ENCODE data around the gene BCAP29. TPM values are rescaled to one million over a fixed set of nuclear protein-coding genes. Genes with fewer than 3 reads are reported as not detected.
A peak's percentile ranks its signal among the peaks of the same experiment; 100 is the strongest.

BCAP29 gene
- total RNA-seq, 1 donor: 43.1 TPM

DNA sequence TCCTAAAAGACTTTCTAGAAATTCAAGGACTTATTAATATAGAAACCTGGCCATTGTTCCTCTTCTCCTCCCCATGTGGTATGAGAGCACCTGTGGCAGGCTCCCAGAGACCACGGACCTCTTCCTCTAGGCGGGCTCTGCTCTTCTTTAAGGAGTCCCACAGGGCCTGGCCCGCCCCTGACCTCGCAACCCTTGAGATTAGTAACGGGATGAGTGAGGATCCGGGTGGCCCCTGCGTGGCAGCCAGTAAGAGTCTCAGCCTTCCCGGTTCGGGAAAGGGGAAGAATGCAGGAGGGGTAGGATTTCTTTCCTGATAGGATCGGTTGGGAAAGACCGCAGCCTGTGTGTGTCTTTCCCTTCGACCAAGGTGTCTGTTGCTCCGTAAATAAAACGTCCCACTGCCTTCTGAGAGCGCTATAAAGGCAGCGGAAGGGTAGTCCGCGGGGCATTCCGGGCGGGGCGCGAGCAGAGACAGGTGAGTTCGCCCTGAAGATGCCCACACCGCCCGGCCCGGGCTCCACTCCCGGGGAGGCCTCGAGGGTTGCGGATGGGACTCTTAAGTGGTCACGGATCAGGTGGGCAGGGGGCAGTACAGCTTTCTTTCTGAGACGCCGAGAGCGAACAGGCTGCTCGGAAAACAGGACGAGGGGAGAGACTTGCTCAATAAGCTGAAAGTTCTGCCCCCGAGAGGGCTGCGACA lies 80.5 kb downstream of the BCAP29 start, which contains the start of gene SLC26A4:
Gene SLC26A4 (plus strand): TSS at position 448 of the 700 bp plus-strand sequence. CDS start 814 bp downstream, outside the sequence.
- H3K4me1 ChIP-seq (ENCODE audit: insufficient read depth, low read length): peaks cover 32% of the 10 kb centered on the region
- no peaks in the 10 kb centered on the region for H3K36me3 ChIP-seq (ENCODE audit: insufficient read depth, low read length)
- H3K4me3 ChIP-seq (ENCODE audit: insufficient read depth, low read length): peak within 1 kb of the TSS; percentile 71
- no peaks in the 10 kb centered on the region for H4K20me1 ChIP-seq (ENCODE audit: insufficient read depth, low read length)
- peak within 1 kb of the TSS; percentile 87 for H3K4me2 ChIP-seq (ENCODE audit: insufficient read depth, low read length)
- H3K27ac ChIP-seq (ENCODE audit: low read depth, low read length): no peak within 1 kb of the TSS
- DNase-seq (ENCODE audit: insufficient read length, low spot score, missing footprints): peak; percentile 47
- peaks cover 27% of the 10 kb centered on the region for H3K27me3 ChIP-seq (ENCODE audit: insufficient read depth, low read length)
- H3K79me2 ChIP-seq (ENCODE audit: insufficient read depth, low read length): no peaks in the 10 kb centered on the region
- no peaks in the 10 kb centered on the region for H3K9me3 ChIP-seq (ENCODE audit: low read depth, low read length)
- TF ChIP-seq, protein P1, sequence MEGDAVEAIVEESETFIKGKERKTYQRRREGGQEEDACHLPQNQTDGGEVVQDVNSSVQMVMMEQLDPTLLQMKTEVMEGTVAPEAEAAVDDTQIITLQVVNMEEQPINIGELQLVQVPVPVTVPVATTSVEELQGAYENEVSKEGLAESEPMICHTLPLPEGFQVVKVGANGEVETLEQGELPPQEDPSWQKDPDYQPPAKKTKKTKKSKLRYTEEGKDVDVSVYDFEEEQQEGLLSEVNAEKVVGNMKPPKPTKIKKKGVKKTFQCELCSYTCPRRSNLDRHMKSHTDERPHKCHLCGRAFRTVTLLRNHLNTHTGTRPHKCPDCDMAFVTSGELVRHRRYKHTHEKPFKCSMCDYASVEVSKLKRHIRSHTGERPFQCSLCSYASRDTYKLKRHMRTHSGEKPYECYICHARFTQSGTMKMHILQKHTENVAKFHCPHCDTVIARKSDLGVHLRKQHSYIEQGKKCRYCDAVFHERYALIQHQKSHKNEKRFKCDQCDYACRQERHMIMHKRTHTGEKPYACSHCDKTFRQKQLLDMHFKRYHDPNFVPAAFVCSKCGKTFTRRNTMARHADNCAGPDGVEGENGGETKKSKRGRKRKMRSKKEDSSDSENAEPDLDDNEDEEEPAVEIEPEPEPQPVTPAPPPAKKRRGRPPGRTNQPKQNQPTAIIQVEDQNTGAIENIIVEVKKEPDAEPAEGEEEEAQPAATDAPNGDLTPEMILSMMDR (IDR thresholded peaks at IDR 0.05; ENCODE audit: extremely low read depth, low read depth, low read length): no peak
- H2AFZ ChIP-seq (ENCODE audit: low read length): peak within 1 kb of the TSS; percentile 64

DNA sequence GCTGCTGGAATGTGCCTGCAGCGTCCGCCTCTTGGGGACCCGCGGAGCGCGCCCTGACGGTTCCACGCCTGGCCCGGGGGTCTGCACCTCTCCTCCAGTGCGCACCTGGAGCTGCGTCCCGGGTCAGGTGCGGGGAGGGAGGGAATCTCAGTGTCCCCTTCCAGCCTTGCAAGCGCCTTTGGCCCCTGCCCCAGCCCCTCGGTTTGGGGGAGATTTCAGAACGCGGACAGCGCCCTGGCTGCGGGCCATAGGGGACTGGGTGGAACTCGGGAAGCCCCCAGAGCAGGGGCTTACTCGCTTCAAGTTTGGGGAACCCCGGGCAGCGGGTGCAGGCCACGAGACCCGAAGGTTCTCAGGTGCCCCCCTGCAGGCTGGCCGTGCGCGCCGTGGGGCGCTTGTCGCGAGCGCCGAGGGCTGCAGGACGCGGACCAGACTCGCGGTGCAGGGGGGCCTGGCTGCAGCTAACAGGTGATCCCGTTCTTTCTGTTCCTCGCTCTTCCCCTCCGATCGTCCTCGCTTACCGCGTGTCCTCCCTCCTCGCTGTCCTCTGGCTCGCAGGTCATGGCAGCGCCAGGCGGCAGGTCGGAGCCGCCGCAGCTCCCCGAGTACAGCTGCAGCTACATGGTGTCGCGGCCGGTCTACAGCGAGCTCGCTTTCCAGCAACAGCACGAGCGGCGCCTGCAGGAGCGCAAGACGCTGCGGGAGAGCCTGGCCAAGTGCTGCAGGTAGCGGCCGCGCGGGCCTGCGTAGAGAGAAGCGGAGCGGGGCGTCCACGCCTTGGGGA lies 81.2 kb downstream of the BCAP29 start:
- peak overlapping the region; percentile 71 for H3K4me3 ChIP-seq (ENCODE audit: insufficient read depth, low read length)
- H3K27me3 ChIP-seq (ENCODE audit: insufficient read depth, low read length): peaks cover 27% of the 10 kb centered on the region
- H2AFZ ChIP-seq (ENCODE audit: low read length): peak overlapping the region; percentile 64
- TF ChIP-seq, protein P1 (IDR thresholded peaks at IDR 0.05; ENCODE audit: extremely low read depth, low read depth, low read length): no peak
- H4K20me1 ChIP-seq (ENCODE audit: insufficient read depth, low read length): no peaks in the 10 kb centered on the region
- H3K4me1 ChIP-seq (ENCODE audit: insufficient read depth, low read length): peaks cover 32% of the 10 kb centered on the region
- H3K27ac ChIP-seq (ENCODE audit: low read depth, low read length): no peak overlapping the region
- peak overlapping the region; percentile 87 for H3K4me2 ChIP-seq (ENCODE audit: insufficient read depth, low read length)
- no peaks in the 10 kb centered on the region for H3K9me3 ChIP-seq (ENCODE audit: low read depth, low read length)
- H3K79me2 ChIP-seq (ENCODE audit: insufficient read depth, low read length): no peaks in the 10 kb centered on the region
- H3K36me3 ChIP-seq (ENCODE audit: insufficient read depth, low read length): no peaks in the 10 kb centered on the region
- DNase-seq (ENCODE audit: insufficient read length, low spot score, missing footprints): peak; percentile 52

DNA sequence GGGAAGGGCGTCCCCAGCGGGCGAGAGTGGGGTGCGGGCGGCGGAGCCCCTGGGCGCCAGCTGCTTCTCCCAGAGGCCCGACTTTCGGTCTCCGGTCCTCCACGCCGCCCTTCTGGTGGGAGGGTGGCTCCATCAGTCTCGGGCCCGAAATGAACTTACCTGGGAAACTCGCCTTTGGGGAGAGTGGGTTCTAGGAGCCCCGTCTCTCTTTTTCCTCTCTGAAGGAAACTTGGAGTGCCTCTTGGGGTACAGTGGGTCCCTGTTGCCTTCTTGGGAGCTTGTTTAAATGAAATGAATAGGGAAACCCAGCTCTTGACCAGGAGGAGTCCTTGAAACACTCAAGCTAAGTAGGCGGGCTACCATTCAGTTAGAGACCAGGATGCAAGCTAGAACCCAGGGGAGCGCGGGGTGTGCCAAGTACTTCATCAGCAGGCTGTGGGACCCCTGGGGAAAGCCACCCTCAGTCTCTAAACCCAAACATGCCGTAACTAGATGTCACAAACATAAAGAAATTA lies 81.9 kb downstream of the BCAP29 start:
- peaks cover 32% of the 10 kb centered on the region for H3K4me1 ChIP-seq (ENCODE audit: insufficient read depth, low read length)
- H3K9me3 ChIP-seq (ENCODE audit: low read depth, low read length): no peaks in the 10 kb centered on the region
- peak overlapping the region; percentile 71 for H3K4me3 ChIP-seq (ENCODE audit: insufficient read depth, low read length)
- no peaks in the 10 kb centered on the region for H4K20me1 ChIP-seq (ENCODE audit: insufficient read depth, low read length)
- no peak overlapping the region for H3K27ac ChIP-seq (ENCODE audit: low read depth, low read length)
- TF ChIP-seq, protein P1 (IDR thresholded peaks at IDR 0.05; ENCODE audit: extremely low read depth, low read depth, low read length): no peak
- peak overlapping the region; percentile 64 for H2AFZ ChIP-seq (ENCODE audit: low read length)
- no peaks in the 10 kb centered on the region for H3K36me3 ChIP-seq (ENCODE audit: insufficient read depth, low read length)
- H3K79me2 ChIP-seq (ENCODE audit: insufficient read depth, low read length): no peaks in the 10 kb centered on the region
- DNase-seq (ENCODE audit: insufficient read length, low spot score, missing footprints): peak; percentile 78
- peak overlapping the region; percentile 87 for H3K4me2 ChIP-seq (ENCODE audit: insufficient read depth, low read length)
- H3K27me3 ChIP-seq (ENCODE audit: insufficient read depth, low read length): peaks cover 27% of the 10 kb centered on the region

DNA sequence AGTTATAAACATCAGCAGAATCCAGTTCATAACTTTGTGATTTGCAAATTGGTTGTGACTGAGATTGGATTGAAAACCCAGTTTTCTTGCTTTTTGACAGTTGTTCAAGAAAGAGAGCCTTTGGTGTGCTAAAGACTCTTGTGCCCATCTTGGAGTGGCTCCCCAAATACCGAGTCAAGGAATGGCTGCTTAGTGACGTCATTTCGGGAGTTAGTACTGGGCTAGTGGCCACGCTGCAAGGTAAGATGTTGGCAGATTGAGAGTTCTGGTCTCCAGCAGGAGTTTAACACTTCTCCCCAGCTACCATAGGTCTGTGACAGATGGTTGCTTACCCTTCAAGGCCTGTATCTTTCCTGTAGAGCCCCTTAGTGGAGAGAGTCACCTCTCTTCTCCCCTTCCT lies 83.2 kb downstream of the BCAP29 start:
- H3K27me3 ChIP-seq (ENCODE audit: insufficient read depth, low read length): peaks cover 27% of the 10 kb centered on the region
- H3K4me1 ChIP-seq (ENCODE audit: insufficient read depth, low read length): peaks cover 32% of the 10 kb centered on the region
- TF ChIP-seq, protein P1 (IDR thresholded peaks at IDR 0.05; ENCODE audit: extremely low read depth, low read depth, low read length): no peak
- H3K36me3 ChIP-seq (ENCODE audit: insufficient read depth, low read length): no peaks in the 10 kb centered on the region
- no peak overlapping the region for H2AFZ ChIP-seq (ENCODE audit: low read length)
- no peak for DNase-seq (ENCODE audit: insufficient read length, low spot score, missing footprints)
- H3K4me2 ChIP-seq (ENCODE audit: insufficient read depth, low read length): no peak overlapping the region
- H3K79me2 ChIP-seq (ENCODE audit: insufficient read depth, low read length): no peaks in the 10 kb centered on the region
- no peak overlapping the region for H3K27ac ChIP-seq (ENCODE audit: low read depth, low read length)
- H3K4me3 ChIP-seq (ENCODE audit: insufficient read depth, low read length): no peak overlapping the region
- no peaks in the 10 kb centered on the region for H4K20me1 ChIP-seq (ENCODE audit: insufficient read depth, low read length)
- no peaks in the 10 kb centered on the region for H3K9me3 ChIP-seq (ENCODE audit: low read depth, low read length)
